ENCODE results near the gene DDX56. TPM values are rescaled to one million over a fixed set of nuclear protein-coding genes. Genes with fewer than 3 reads are reported as not detected.

Gene DDX56
- total RNA-seq, 1 experiment from 2014 or later, result 120 TPM

DNA sequence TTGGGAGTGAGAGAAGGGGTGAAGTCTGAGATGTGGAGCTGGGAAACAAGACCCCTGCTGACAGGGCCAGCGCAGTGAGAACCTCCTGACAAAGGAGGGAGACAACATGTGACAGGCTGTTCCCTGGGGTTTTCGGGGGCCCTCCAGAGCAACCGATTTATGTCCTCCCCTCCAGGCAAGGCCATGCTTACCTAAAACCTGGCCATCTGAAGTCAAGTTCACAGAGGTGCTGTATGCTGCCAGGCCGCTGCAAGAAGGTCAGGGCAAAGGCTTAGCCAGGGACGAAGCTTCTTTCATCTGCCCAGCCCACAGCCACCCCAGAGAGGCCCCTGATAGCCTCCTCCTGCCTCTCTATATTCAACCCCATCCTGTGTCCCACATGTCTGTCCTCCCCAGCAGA is 53.1 kb downstream of the DDX56 start:
- H3K56ac ChIP-seq (ENCODE audit: insufficient read length, low read depth, low read length), result no peak overlapping the region
- H4K8ac ChIP-seq (replicated peaks; ENCODE audit: insufficient read length, low read depth, low read length), result no peak overlapping the region
- H2BK20ac ChIP-seq (ENCODE audit: low read depth, low read length, poor library complexity, severe bottlenecking), result no peak overlapping the region
- H2BK5ac ChIP-seq (ENCODE audit: insufficient read length, low read length), result no peak overlapping the region
- no CpG with 5 or more reads among the region's 5 CpGs for WGBS (ENCODE audit: extremely low coverage, insufficient read length, low lambda C conversion rate)
- H2BK12ac ChIP-seq (ENCODE audit: insufficient read length, low read depth, low read length), result no peak overlapping the region
- H3K27me3 ChIP-seq (ENCODE audit: insufficient read depth, low read length), result no peaks in the 10 kb centered on the region
- H3K79me2 ChIP-seq (ENCODE audit: insufficient read depth, low read length), result no peaks in the 10 kb centered on the region
- no peak overlapping the region for H3K4ac ChIP-seq (ENCODE audit: low read depth, low read length)
- H3K14ac ChIP-seq (ENCODE audit: insufficient read depth, low read length), result no peak overlapping the region
- no peak overlapping the region for H3K9ac ChIP-seq (ENCODE audit: extremely low read depth, insufficient read length, low read length)
- no peak overlapping the region for H3K18ac ChIP-seq (ENCODE audit: insufficient read length, low read depth, low read length)
- Mint-ChIP-seq H3K36me3 (ENCODE audit: insufficient read depth in 1 of 3, low read depth in 3 of 3) (0 out of 7 replicates have a peak, but pooled peaks cover 0 to 4% (median 0%) of the 10 kb centered on the region in 3 experiments), H3K4me1 (no peaks in the 10 kb centered on the region), H3K27me3 (ENCODE audit: low read depth) (peaks cover 9% of the 10 kb centered on the region), H3K27ac (peak overlapping the region in 1 of 3 experiments; percentile 37; a peak in 1 of 7 replicates), H3K4me3 (no peak overlapping the region), H3K9me3 (peaks cover 11 to 12% of the 10 kb centered on the region in 2 experiments)
- no peak overlapping the region for H3K23ac ChIP-seq (ENCODE audit: insufficient read length, low read depth, low read length)
- no peak overlapping the region for H4K5ac ChIP-seq (ENCODE audit: insufficient read length, low read depth, low read length)
- H2AFZ ChIP-seq (ENCODE audit: low read length), result no peak overlapping the region
- no peaks in the 10 kb centered on the region for H4K20me1 ChIP-seq (ENCODE audit: control insufficient read depth, insufficient read depth, insufficient read length)
- TF ChIP-seq, protein P1, sequence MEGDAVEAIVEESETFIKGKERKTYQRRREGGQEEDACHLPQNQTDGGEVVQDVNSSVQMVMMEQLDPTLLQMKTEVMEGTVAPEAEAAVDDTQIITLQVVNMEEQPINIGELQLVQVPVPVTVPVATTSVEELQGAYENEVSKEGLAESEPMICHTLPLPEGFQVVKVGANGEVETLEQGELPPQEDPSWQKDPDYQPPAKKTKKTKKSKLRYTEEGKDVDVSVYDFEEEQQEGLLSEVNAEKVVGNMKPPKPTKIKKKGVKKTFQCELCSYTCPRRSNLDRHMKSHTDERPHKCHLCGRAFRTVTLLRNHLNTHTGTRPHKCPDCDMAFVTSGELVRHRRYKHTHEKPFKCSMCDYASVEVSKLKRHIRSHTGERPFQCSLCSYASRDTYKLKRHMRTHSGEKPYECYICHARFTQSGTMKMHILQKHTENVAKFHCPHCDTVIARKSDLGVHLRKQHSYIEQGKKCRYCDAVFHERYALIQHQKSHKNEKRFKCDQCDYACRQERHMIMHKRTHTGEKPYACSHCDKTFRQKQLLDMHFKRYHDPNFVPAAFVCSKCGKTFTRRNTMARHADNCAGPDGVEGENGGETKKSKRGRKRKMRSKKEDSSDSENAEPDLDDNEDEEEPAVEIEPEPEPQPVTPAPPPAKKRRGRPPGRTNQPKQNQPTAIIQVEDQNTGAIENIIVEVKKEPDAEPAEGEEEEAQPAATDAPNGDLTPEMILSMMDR (conservative IDR thresholded peaks at IDR 0.05), result no peak
- H3K27ac ChIP-seq (ENCODE audit: insufficient read length, low read depth, low read length), result no peak overlapping the region
- H3K4me1 ChIP-seq (ENCODE audit: insufficient read depth, low read length), result no peaks in the 10 kb centered on the region
- no peaks in the 10 kb centered on the region for H3K23me2 ChIP-seq (ENCODE audit: insufficient read length, low read depth, low read length, poor library complexity, severe bottlenecking)
- H3K9me3 ChIP-seq (ENCODE audit: control insufficient read depth, low read depth, low read length), result no peaks in the 10 kb centered on the region
- H3T11ph ChIP-seq (ENCODE audit: low read length), result no peak overlapping the region
- H3K79me1 ChIP-seq (ENCODE audit: insufficient read depth, low read depth, low read length, poor library complexity, severe bottlenecking), result no peaks in the 10 kb centered on the region
- H2AK5ac ChIP-seq (ENCODE audit: insufficient read length, low read length), result no peak overlapping the region
- no peak overlapping the region for H2BK15ac ChIP-seq (ENCODE audit: low read depth, low read length)
- DNase-seq, result no peak
- no peak overlapping the region for H4K91ac ChIP-seq (ENCODE audit: insufficient read length, low read depth, low read length)
- no peak overlapping the region for H2BK120ac ChIP-seq (ENCODE audit: low read depth, low read length, poor library complexity, severe bottlenecking)
- H3K4me2 ChIP-seq (ENCODE audit: insufficient read depth, insufficient read length, low read length), result no peak overlapping the region
